Measurements from ENCODE around the gene HIRA. TPM values are rescaled to one million over a fixed set of nuclear protein-coding genes. Genes with fewer than 3 reads are reported as not detected.

Gene HIRA
- total RNA-seq, 1 experiment from 2014 or later = 23.8 TPM

GRCh38 chr22:19412923-19413322, 18.6 kb downstream of the HIRA start:
- no TSS peak for BruUV-seq (replicated peaks)
- Histone ChIP-seq H3K27ac (ENCODE audit: low read length) (no peak overlapping the region), H3K27me3 (ENCODE audit: control insufficient read depth, insufficient read depth, low read length) (no peaks in the 10 kb centered on the region), H3K36me3 (ENCODE audit: control insufficient read depth, insufficient read depth, low read length) (no peaks in the 10 kb centered on the region), H3K9me3 (ENCODE audit: control insufficient read depth, insufficient read depth, low read depth, low read length) (no peaks in the 10 kb centered on the region), H3K4me3 (ENCODE audit: low read depth in 2 of 2, low read length in 2 of 2) (no peak overlapping the region), H3K4me1 (ENCODE audit: control insufficient read depth, insufficient read depth, low read length) (no peaks in the 10 kb centered on the region)
- intact Hi-C loops (cut with micrococcal nuclease; ENCODE audit: unreplicated experiment) (no loop called here), in situ Hi-C loops (cut with HindIII; ENCODE audit: low pct_unique_long_range_greater_than_20kb, low sequenced_read_pairs) (no loop called here)
- ChIA-PET POLR2A (no interaction called here), CTCF (no interaction called here)
- TF ChIP-seq POLR2AphosphoS5 (IDR thresholded peaks at IDR 0.05; ENCODE audit: low read depth, low read length) (no peak), SIN3A (IDR thresholded peaks at IDR 0.05; ENCODE audit: borderline replicate concordance, insufficient read depth, low read depth, low read length) (no peak), REST (IDR thresholded peaks at IDR 0.05; ENCODE audit: insufficient read depth in 1 of 2, low read depth in 2 of 2, low read length in 1 of 2) (no peak), CTCF (IDR thresholded peaks at IDR 0.05) (no peak)
- DNase-seq (ENCODE audit: low read depth, low spot score) (no peak), ATAC-seq (no peak)

- H3K9me3 ChIP-seq (ENCODE audit: control insufficient read depth, insufficient read depth, low read depth, low read length) = no peaks in the 10 kb centered on the region
- ATAC-seq (no peak), DNase-seq (ENCODE audit: low read depth, low spot score) (no peak)
- H3K27ac ChIP-seq (ENCODE audit: low read length) = no peak overlapping the region
- CTCF ChIA-PET = interaction anchor here (0.7 kb wide), 1 partner anchor 654 kb away, joined by 3 read pairs; no protein-coding TSS in a partner anchor
- no peaks in the 10 kb centered on the region for H3K4me1 ChIP-seq (ENCODE audit: control insufficient read depth, insufficient read depth, low read length)
- no peaks in the 10 kb centered on the region for H3K27me3 ChIP-seq (ENCODE audit: control insufficient read depth, insufficient read depth, low read length)
- no peak overlapping the region for H3K4me3 ChIP-seq (ENCODE audit: low read depth in 2 of 2, low read length in 2 of 2)
- in situ Hi-C loops (cut with HindIII; ENCODE audit: low pct_unique_long_range_greater_than_20kb, low sequenced_read_pairs) = no loop called here
- POLR2A ChIA-PET = no interaction called here
- H3K36me3 ChIP-seq (ENCODE audit: control insufficient read depth, insufficient read depth, low read length) = no peaks in the 10 kb centered on the region
- TF ChIP-seq POLR2AphosphoS5 (IDR thresholded peaks at IDR 0.05; ENCODE audit: low read depth, low read length) = no peak
- no peak for TF ChIP-seq SIN3A (IDR thresholded peaks at IDR 0.05; ENCODE audit: borderline replicate concordance, insufficient read depth, low read depth, low read length)
- TF ChIP-seq REST (IDR thresholded peaks at IDR 0.05; ENCODE audit: insufficient read depth in 1 of 2, low read depth in 2 of 2, low read length in 1 of 2) = no peak
- no peak for TF ChIP-seq CTCF (IDR thresholded peaks at IDR 0.05)
- TF ChIP-seq TCF7L2 (IDR thresholded peaks at IDR 0.05; ENCODE audit: low read depth, low read length) = no peak
- BruUV-seq (replicated peaks) = no TSS peak
- intact Hi-C loops (cut with micrococcal nuclease; ENCODE audit: unreplicated experiment) = no loop called here
Measured at GRCh38 chr22:19412478-19412877, 19.1 kb downstream of the HIRA start.
